ENCODE measurements around the gene TARBP1. TPM values are rescaled to one million over a fixed set of nuclear protein-coding genes. Genes with fewer than 3 reads are reported as not detected.
A peak's percentile ranks its signal among the peaks of the same experiment; 100 is the strongest.

The TARBP1 gene
- total RNA-seq, 1 donor from 2014 or later = 10.1 TPM

GRCh38 chr1:234460652-234461051 is 18.3 kb downstream of the TARBP1 start:
- ATAC-seq (no peak), DNase-seq (ENCODE audit: missing footprints) (no peak)
- intact Hi-C loops (cut with DNase I) = no loop called here

DNA sequence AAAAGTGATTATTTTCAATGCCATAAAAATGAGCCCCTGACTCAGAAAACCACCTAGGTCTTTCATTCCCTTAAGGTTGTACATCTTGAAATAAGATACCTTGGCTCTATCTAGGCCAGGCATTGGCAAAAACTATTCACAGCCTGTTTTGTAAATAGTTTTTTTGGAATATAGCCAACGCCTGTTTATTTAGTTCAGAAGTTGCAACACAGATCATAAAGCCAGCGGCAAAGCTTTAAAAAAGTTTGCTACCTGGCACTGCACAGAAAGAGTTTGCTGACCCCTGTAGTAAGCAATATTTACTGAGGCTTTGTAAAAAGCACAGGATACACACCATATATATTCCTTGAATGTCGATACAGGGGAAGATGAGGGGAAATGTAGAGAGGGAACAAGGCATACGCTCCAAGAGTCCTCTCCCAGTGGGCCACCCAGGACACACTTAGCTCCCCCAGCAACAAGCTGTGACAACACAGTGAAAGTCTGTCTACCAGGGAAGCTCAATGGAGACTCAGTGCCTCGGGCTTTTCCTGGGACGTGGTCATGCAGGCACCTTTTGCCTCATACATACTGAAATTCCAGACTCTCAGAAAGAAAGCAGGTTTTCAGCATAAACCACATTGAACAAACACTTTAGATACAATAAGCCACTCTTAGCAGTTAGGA is 20.5 kb downstream of the TARBP1 start:
- intact Hi-C loops (cut with DNase I) = no loop called here
- DNase-seq (ENCODE audit: missing footprints) (no peak), ATAC-seq (no peak)

- ATAC-seq (no peak), DNase-seq (ENCODE audit: missing footprints) (no peak)
- intact Hi-C loops (cut with DNase I) = no loop called here
Observed at GRCh38 chr1:234454926-234455325, 24.1 kb downstream of the TARBP1 start.

DNA sequence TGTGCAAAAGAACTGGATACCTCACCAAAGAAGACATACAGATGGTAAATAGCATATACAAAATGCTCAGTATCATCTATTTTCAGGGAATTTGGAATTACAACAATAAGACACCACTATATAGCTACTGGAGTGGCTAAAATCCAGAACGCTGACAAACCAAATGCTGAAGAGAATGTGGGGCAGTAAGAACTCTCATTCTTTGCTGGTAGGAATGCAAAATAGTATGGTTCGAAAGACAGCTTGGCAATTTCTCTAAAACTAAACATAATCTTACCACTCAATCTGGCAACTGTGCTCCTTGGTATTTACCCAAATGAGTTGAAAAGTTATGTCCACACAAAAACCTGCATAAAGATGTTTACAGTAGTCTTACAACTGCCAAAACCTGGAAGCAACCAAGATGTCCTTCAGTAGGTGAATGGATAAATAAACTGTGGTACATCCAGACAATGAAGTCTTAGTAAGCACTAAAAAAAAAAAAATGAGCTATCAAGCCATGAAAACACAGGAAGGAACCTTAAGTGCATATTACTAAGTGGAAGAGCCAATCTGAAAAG is 26.5 kb downstream of the TARBP1 start:
- intact Hi-C loops (cut with DNase I) = no loop called here
- ATAC-seq (no peak), DNase-seq (ENCODE audit: missing footprints) (no peak)

GRCh38 chr1:234440348-234440747 is 38.6 kb downstream of the TARBP1 start:
- intact Hi-C loops (cut with DNase I) = no loop called here
- DNase-seq (ENCODE audit: missing footprints) (no peak), ATAC-seq (no peak)

- intact Hi-C loops (cut with DNase I) = no loop called here
- ATAC-seq (no peak), DNase-seq (ENCODE audit: missing footprints) (no peak)
Observed at GRCh38 chr1:234438579-234438978, 40.4 kb downstream of the TARBP1 start.

- intact Hi-C loops (cut with DNase I) = no loop called here
- no peak for DNase-seq (ENCODE audit: missing footprints)
- peak; percentile 54 for ATAC-seq
Observed at GRCh38 chr1:234437423-234438171, 41.4 kb downstream of the TARBP1 start.

- intact Hi-C loops (cut with DNase I) = no loop called here
- ATAC-seq (no peak), DNase-seq (ENCODE audit: missing footprints) (no peak)
Observed at GRCh38 chr1:234435620-234436019, 43.4 kb downstream of the TARBP1 start.

- no peak for ATAC-seq
- DNase-seq (ENCODE audit: missing footprints) = no peak
- intact Hi-C loops (cut with DNase I) = no loop called here
Observed at GRCh38 chr1:234434706-234435105, 44.3 kb downstream of the TARBP1 start.

GRCh38 chr1:234433563-234434285 is 45.3 kb downstream of the TARBP1 start:
- intact Hi-C loops (cut with DNase I) = no loop called here
- no peak for DNase-seq (ENCODE audit: missing footprints)
- ATAC-seq = no peak

- ATAC-seq (no peak), DNase-seq (ENCODE audit: missing footprints) (no peak)
- intact Hi-C loops (cut with DNase I) = no loop called here
Observed at GRCh38 chr1:234431255-234431654, 47.7 kb downstream of the TARBP1 start.

DNA sequence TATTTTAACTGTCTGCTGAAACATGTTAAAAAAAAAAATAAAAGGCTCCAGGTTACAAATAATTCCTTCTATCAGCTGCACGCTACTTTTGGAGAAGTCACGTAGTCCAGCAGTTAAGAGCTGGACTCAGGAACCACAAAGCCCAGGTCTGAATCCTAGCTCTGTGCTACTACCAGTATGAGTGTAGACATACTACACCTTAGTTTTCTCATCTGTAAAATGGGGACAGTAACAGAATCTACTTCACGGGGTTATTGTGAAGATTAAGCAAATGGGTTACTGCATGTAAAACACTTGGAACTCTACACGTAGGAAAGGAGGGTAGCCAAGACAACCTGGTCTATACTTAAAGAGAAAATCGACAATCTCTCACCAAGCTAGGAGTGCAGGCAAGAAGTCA is 48.3 kb downstream of the TARBP1 start:
- intact Hi-C loops (cut with DNase I) = no loop called here
- ATAC-seq (no peak), DNase-seq (ENCODE audit: missing footprints) (no peak)

DNA sequence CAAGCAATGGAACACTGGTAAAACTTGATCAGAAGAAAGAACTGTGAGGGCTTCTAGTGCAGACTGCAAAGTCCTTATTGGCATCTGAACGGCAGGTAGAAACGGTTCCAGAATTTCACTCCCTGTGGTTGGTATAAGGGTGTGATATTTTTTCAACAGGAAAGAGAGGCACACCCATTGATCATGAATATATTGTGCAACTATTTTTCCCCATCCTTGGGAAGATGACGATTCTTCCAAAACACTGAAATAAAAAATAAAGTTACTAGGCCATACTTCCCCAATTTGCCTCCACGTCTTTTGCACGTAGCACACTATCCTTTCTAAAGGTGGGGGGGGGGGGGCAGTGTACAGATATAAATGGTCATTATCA is 49.6 kb downstream of the TARBP1 start:
- intact Hi-C loops (cut with DNase I) = no loop called here
- DNase-seq (ENCODE audit: missing footprints) (no peak), ATAC-seq (no peak)

DNA sequence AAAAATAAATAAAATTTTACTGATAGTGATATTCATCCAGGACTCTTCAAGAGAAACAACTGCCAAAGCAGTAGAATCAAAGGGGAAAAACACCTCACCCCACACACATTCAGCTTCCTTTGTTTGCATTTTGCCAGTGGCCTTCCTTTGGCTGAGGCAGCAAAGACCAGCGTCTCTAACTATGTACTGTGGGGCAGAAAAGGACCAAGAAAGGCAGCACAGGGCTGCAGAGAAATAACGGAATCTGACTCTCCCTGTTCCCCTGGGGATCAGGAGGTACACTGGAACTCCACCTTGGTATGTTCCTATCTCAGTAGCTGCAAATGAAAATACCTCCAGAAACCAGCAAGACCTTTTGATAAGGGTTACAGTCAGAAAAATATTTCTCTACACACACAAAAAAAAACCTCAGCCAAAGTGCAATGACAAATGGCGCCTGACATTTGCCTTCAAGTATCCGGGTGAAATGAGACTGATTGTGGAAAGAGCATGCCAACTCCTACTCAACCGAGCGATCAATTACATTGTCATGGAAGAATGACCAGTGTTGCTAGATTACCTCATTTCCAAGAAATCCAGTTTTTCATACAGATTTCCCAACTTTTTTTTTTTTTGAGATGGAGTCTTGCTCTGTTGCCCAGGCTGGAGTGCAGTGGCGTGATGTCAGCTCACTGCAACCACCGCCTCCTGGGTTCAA is 50.9 kb downstream of the TARBP1 start:
- ATAC-seq (no peak), DNase-seq (ENCODE audit: missing footprints) (no peak)
- intact Hi-C loops (cut with DNase I) = no loop called here

DNA sequence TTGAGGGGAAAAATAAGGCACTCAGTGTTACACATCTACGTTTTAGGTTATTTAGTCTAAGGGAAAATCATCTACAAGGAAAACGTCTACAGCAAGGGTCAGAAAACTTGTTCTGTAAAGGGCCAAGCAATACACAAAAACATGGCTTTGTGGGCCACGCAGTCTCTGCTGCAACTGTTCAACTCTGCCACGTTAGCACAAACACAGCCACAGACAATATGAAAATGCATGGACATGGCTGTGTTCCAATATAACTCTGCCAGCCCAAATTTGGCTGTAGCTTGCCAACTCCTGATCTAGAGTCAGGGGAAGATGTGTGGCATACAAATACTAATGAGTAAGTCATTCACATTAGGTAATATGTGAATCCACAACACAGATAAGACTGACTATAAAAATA is 65.0 kb downstream of the TARBP1 start:
- ATAC-seq = no peak
- intact Hi-C loops (cut with DNase I) = no loop called here
- no peak for DNase-seq (ENCODE audit: missing footprints)

- ATAC-seq (no peak), DNase-seq (ENCODE audit: missing footprints) (no peak)
- intact Hi-C loops (cut with DNase I) = no loop called here
Observed at GRCh38 chr1:234413485-234413884, 65.5 kb downstream of the TARBP1 start.

DNA sequence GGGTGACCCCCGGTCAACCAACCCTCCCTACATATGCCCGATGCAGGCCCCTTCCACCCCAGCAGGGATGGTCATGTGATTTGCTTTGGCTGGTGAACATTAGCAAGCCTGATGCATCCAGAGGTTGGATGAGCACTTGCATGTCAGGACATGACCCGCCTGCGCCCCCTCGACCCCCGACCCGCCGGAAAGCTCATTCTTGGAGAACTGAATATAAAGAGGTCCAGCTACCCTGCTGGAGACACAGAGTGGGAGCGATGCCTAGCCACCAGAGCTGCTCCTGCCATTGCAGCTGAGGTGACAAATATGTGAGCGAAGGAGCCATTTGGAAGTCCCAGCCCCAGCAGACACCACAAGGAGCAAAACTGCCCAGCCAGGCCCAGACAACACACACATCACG is 66.1 kb downstream of the TARBP1 start:
- intact Hi-C loops (cut with DNase I) = no loop called here
- no peak for DNase-seq (ENCODE audit: missing footprints)
- ATAC-seq = no peak

DNA sequence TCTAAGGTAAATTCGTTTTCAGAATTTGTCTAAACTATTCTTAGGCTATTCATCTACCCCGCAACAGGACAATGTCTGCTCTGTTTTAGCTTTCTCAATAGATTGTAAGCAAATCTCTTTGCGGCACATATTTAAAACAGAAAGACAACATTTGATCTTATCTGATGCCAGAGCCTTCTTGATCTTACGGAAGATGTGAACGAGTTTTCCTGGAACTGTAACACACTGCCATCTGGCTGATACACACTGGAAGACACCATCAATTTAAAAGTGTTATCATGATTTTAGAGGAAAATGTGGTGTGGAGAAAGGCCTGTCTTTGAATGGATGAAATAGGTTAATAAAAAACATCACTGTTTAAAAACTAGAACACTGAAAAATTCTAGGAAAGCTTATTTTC is 69.7 kb downstream of the TARBP1 start:
- ATAC-seq (no peak), DNase-seq (ENCODE audit: missing footprints) (no peak)
- intact Hi-C loops (cut with DNase I) = no loop called here

GRCh38 chr1:234408757-234409156 is 70.2 kb downstream of the TARBP1 start:
- ATAC-seq (no peak), DNase-seq (ENCODE audit: missing footprints) (no peak)
- intact Hi-C loops (cut with DNase I) = no loop called here

All from Right ventricle myocardium inferior (tissue), 1 donor.